C4-2B (cell line): ENCODE results near the gene SPATA33.
A peak's percentile ranks its signal among the peaks of the same experiment; 100 is the strongest.
"Not testable (repeated sequence)": the region's sequence is repeated elsewhere in the genome, so short reads cannot be mapped to it uniquely, and the experiment has no call there.

ENCODE experiments used
- H3K27ac ChIP-seq: fragments of 450-650 bp; 2 replicates; pipeline ENCODE4 v1.5.1; 2017
- ZFX ChIP-seq: fragments of 450-650 bp; IDR thresholded peaks from 2 replicates; pipeline ENCODE4 v1.6.1; 2017
- TF ChIP-seq, protein P1 (sequence below): fragments of 450-650 bp; conservative IDR thresholded peaks from 2 replicates; pipeline ENCODE4 v1.5.1; 2017; ENCODE audit warnings: mild to moderate bottlenecking

SPATA33 gene

DNA sequence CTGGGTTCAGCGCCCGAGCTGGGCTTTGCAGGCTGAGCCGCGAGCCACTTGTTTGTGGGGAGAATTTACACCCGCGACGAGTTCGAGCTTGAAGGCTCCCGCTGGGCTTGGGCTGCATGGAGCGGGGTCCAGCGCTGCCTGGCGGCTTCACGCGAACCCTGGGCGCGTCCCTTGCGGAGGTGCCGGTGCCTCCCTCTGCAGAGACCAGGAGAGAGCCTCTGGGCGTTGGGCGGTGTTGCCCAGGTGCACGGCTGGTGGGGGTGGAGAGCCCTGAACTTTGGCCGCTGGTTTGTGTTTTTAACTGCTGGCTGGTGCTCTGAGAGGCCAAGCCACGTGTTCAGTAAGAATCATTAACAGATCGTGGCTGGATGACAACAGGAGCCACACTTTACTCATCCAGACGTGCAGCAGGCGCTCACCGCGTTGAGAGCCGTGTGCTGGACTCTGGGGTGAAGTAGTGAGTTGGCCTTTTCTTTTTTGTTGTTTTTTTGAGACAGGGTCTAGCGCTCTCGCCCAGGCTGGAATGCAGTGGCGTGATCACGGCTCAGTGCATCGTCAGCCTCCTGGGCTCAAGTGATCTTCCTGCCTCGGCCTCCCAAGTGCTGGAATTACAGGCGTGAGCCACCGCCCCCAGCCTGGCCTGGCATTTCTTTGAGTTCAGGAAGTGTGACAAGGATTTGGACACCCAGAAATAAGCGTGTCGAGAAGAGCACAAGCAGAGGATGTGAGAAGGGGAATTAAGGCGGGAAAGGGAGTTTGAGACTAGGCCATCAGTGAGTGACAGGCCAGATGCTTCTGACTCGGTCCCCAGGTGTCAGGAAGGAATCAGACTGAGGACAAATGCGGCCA, 29.7 kb downstream of the SPATA33 start:
- H3K27ac ChIP-seq = peak overlapping the region; percentile 94

DNA sequence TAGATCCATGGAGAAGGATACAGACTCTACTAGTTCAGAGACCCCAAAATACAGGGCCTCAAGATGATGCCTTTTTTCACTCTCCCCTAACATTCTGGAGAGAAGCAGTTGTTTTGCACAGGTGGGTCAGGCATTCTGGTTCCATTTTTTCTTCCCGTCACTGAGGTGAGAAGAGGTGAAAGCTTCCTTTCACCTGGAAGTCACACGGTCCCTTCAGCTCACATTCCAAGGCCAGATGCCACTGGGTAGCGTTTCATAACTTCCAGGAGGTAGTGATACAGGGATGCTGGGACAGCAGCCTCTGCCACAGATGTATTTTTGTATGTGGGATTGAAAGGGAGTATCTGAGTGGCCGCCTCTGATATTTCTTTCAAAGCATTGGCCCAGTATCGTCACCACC, 30.8 kb downstream of the SPATA33 start:
- peak overlapping the region; percentile 94; the same call in 1 of the 2 replicates for H3K27ac ChIP-seq
- TF ChIP-seq, protein P1, sequence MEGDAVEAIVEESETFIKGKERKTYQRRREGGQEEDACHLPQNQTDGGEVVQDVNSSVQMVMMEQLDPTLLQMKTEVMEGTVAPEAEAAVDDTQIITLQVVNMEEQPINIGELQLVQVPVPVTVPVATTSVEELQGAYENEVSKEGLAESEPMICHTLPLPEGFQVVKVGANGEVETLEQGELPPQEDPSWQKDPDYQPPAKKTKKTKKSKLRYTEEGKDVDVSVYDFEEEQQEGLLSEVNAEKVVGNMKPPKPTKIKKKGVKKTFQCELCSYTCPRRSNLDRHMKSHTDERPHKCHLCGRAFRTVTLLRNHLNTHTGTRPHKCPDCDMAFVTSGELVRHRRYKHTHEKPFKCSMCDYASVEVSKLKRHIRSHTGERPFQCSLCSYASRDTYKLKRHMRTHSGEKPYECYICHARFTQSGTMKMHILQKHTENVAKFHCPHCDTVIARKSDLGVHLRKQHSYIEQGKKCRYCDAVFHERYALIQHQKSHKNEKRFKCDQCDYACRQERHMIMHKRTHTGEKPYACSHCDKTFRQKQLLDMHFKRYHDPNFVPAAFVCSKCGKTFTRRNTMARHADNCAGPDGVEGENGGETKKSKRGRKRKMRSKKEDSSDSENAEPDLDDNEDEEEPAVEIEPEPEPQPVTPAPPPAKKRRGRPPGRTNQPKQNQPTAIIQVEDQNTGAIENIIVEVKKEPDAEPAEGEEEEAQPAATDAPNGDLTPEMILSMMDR = no peak
- no peak for TF ChIP-seq ZFX

More for the DNA sequence above, 29.7 kb downstream of the SPATA33 start:
- TF ChIP-seq ZFX = no peak
- TF ChIP-seq, protein P1 = no peak

DNA sequence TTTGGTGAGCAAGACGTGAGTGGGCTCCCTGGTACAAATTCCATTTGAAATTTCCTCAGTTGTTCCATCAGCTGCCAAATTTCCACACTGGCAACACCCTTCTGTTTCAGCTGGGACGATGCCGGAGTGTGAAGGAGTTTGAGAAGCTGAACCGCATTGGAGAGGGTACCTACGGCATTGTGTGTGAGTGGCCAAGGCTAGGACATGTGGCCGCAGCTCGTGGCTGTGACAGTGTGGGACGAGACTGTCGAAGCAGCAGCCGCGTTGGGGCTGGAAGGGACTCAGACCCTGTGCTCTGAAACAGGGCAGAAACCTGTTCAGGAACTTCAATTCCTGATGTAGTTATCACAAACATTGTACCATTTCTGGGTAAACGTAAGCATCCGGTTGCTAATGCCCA, 31.5 kb downstream of the SPATA33 start:
- no peak overlapping the region for H3K27ac ChIP-seq
- TF ChIP-seq, protein P1 = no peak
- no peak for TF ChIP-seq ZFX

DNA sequence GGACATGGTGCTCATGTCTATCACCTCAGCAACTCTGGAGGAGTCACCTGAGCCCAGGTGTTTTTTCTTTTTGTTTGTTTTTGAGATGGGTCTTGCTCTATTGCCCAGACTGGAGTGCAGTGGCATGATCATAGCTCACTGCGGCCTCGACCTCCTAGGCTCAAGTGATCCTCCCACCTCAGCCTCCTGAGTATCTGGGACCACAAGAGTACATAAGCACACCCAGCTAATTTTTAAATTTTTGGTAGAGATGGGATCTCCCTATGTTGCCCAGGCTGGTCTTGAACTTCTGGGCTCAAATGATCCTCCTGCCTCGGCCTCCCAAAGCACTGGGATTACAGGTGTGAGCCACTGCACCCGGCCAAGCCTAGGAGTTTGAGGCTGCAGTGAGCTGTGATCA, 32.0 kb downstream of the SPATA33 start:
- H3K27ac ChIP-seq = not testable (repeated sequence)

DNA sequence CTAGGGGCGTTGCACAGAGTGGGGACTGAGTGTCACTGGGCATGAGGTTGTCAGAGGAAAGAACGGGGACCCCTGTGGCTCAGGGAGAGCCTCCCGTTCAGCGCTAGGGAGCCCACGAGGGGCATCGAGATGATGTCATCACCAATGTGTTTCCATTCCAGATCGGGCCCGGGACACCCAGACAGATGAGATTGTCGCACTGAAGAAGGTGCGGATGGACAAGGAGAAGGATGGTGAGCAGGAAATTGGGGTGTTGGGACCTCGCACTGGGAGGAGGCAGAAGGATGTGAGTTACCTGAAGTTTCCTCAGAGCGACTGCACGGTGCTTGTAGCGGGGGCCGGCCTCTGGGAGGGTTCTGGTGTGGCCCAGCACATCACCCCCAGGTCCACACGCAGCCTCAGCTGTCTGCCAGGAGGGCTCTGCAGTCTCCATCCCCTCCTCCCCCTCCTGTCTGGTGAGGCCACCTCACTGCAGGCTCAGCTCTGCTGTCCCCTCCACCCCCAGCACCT, 32.8 kb downstream of the SPATA33 start:
- TF ChIP-seq, protein P1 = no peak
- no peak for TF ChIP-seq ZFX
- no peak overlapping the region for H3K27ac ChIP-seq

DNA sequence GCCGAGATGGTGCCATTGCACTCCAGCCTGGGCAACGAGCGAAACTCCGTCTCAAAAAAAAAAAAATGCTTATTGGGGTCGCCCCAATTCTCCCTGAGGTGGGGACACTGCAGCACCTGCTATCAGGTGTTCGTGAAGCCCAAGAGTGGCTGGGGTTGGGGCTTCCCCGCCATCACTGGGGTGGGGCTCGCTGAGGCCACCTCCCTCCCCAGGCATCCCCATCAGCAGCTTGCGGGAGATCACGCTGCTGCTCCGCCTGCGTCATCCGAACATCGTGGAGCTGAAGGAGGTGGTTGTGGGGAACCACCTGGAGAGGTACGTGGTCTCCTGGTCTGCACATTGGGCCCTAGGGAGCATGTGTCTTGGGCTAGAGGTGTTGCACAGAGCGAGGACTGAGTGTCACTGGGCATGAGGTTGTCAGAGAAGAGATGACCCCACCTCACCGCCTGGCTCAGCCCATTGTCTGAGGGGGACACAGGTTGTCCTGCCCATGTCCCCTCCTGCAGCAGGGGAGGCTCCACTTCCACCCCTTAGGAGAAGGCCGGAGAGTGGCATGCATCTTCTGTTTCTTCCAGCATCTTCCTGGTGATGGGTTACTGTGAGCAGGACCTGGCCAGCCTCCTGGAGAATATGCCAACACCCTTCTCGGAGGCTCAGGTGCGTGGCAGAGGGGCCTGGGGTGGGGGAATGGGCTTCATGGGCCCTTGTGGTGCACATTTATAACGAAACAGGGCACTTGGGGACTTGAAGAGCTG, 33.8 kb downstream of the SPATA33 start:
- no peak overlapping the region for H3K27ac ChIP-seq
- TF ChIP-seq, protein P1 = no peak
- no peak for TF ChIP-seq ZFX

DNA sequence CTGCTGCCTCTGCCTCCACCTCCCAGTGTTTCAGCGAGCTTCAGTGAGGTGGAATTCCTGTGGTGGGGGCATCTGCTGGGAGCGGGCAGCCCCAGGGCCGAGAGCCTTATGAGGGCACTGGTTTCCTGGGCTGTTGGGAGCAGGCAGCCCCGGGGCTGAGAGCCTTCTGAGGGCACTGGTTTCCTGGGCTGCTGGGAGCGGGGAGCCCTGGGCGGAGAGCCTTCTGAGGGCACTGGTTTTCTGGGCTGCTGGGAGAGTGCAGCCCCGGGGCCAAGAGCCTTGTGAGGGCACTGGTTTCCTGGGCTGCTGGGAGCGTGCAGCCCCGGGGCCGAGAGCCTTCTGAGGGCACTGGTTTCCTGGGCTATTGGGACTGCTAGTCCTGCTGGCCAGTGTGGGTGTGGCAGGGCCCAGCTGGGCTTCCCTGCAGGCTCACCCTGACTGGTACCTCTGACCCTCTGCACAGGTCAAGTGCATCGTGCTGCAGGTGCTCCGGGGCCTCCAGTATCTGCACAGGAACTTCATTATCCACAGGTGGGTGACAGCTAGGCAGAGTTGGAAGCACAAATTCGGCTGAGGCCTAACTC, 34.4 kb downstream of the SPATA33 start:
- no peak for TF ChIP-seq ZFX
- TF ChIP-seq, protein P1 = no peak
- no peak overlapping the region for H3K27ac ChIP-seq
